Esophagus (tissue), 2 donors: ENCODE data around the gene SERGEF. TPM values are rescaled to one million over a fixed set of nuclear protein-coding genes. Genes with fewer than 3 reads are reported as not detected.

Experiments
- H3K27ac ChIP-seq, 2 donors: one replicate each; pipeline ENCODE4 v1.5.1; 2013; ENCODE audit warnings: low read depth in 2 of 2, mild to moderate bottlenecking in 2 of 2, inconsistent platforms in 1 of 2, low read length in 1 of 2, moderate library complexity in 1 of 2
- H3K27me3 ChIP-seq, 2 donors: one replicate each; pipeline ENCODE4 v1.6.1; 2013; ENCODE audit warnings: low read length in 2 of 2, control low read depth in 1 of 2, mild to moderate bottlenecking in 1 of 2; ENCODE audit not compliant: insufficient read depth in 2 of 2, control insufficient read depth in 1 of 2
- H3K36me3 ChIP-seq, 2 donors: one replicate each; pipeline ENCODE4 v1.6.1; 2013; ENCODE audit warnings: low read length in 1 of 2; ENCODE audit not compliant: control insufficient read depth in 2 of 2, insufficient read depth in 2 of 2
- H3K4me1 ChIP-seq, 2 donors: one replicate each; pipeline ENCODE4 v1.6.1; 2013; ENCODE audit warnings: low read length in 1 of 2; ENCODE audit not compliant: control insufficient read depth in 2 of 2, insufficient read depth in 2 of 2
- H3K4me3 ChIP-seq, 2 donors: one replicate each; pipeline ENCODE4 v1.5.1; 2013; ENCODE audit warnings: low read length in 2 of 2, mild to moderate bottlenecking in 2 of 2, low read depth in 1 of 2, moderate library complexity in 1 of 2
- H3K9me3 ChIP-seq, 2 donors: one replicate each; pipeline ENCODE4 v1.6.1; 2013; ENCODE audit warnings: mild to moderate bottlenecking in 2 of 2, low read depth in 1 of 2, low read length in 1 of 2, moderate library complexity in 1 of 2; ENCODE audit not compliant: control insufficient read depth in 2 of 2, insufficient read depth in 1 of 2
- WGBS, 2 donors: extraction: QIAGEN DNeasy Blood & Tissue Kit; methylation state at CpG; one replicate each; pipeline ENCODE4 v1.1.7; 2013; 5-methylcytosine and 5-hydroxymethylcytosine counted together
- polyA plus RNA-seq, 2 donors: library from polyadenylated mRNA; stranded (reverse); fragments of 200-250 nt; gene quantifications; one replicate each; pipeline ENCODE4 v1.2.3, GENCODE V29; 2013
- donor health status: healthy with polysubstance abuse.
- donor health status: Bipolar disorder and iron deficiency.

SERGEF gene
- polyA plus RNA-seq, 2 donors: 17.2 to 39.3 TPM

- Histone ChIP-seq H3K27me3 (no peaks in the 10 kb centered on the region), H3K4me3 (no peak overlapping the region), H3K27ac (no peak overlapping the region), H3K36me3 (no peaks in the 10 kb centered on the region), H3K4me1 (no peaks in the 10 kb centered on the region), H3K9me3 (no peaks in the 10 kb centered on the region)
- 53 to 63% methylated on average over 23 of the region's 23 CpGs for WGBS, 2 donors
Observed at GRCh38 chr11:17760102-17761029, 252.5 kb downstream of the SERGEF start.

GRCh38 chr11:17755891-17756290 is 257.0 kb downstream of the SERGEF start:
- H3K27me3 ChIP-seq: no peaks in the 10 kb centered on the region
- H3K4me3 ChIP-seq: no peak overlapping the region
- WGBS, 2 donors: 74 to 89% methylated on average over 2 to 3 of the region's 3 CpGs
- H3K4me1 ChIP-seq: no peaks in the 10 kb centered on the region
- no peak overlapping the region for H3K27ac ChIP-seq
- H3K9me3 ChIP-seq: no peaks in the 10 kb centered on the region
- no peaks in the 10 kb centered on the region for H3K36me3 ChIP-seq

DNA sequence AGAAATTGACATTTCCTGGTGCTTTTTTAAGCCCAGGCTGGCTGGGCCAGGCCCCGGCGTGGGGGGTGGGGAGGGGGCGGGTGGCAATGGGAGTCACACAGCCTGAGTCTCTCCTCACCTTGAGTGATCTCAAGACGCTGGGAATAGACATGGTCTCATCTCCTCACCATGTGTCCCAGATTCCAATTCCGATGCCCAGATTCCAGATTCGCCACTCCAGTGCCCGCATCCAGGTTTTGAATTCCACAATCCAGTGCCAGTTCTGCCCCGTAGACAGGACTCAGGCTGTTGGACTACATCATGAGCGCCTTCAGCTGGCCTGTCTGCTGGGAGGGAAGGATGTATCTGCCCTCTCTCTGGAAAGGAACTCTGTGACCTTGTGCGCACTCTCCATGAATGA is 259.2 kb downstream of the SERGEF start:
- no peaks in the 10 kb centered on the region for H3K4me1 ChIP-seq
- no peaks in the 10 kb centered on the region for H3K9me3 ChIP-seq
- H3K27ac ChIP-seq: no peak overlapping the region
- 83 to 84% methylated on average over 10 of the region's 10 CpGs for WGBS, 2 donors
- no peaks in the 10 kb centered on the region for H3K27me3 ChIP-seq
- no peaks in the 10 kb centered on the region for H3K36me3 ChIP-seq
- no peak overlapping the region for H3K4me3 ChIP-seq

GRCh38 chr11:17753153-17753552 is 259.7 kb downstream of the SERGEF start:
- WGBS, 2 donors: 73 to 81% methylated on average over 5 of the region's 5 CpGs
- Histone ChIP-seq H3K4me3 (no peak overlapping the region), H3K36me3 (no peaks in the 10 kb centered on the region), H3K27me3 (no peaks in the 10 kb centered on the region), H3K27ac (no peak overlapping the region), H3K9me3 (no peaks in the 10 kb centered on the region), H3K4me1 (no peaks in the 10 kb centered on the region)

- no peaks in the 10 kb centered on the region for H3K36me3 ChIP-seq
- no peak overlapping the region for H3K27ac ChIP-seq
- no peaks in the 10 kb centered on the region for H3K27me3 ChIP-seq
- no peak overlapping the region for H3K4me3 ChIP-seq
- H3K9me3 ChIP-seq: no peaks in the 10 kb centered on the region
- WGBS, 2 donors: 59 to 73% methylated on average over 7 of the region's 7 CpGs
- no peaks in the 10 kb centered on the region for H3K4me1 ChIP-seq
Observed at GRCh38 chr11:17752144-17752543, 260.7 kb downstream of the SERGEF start.

DNA sequence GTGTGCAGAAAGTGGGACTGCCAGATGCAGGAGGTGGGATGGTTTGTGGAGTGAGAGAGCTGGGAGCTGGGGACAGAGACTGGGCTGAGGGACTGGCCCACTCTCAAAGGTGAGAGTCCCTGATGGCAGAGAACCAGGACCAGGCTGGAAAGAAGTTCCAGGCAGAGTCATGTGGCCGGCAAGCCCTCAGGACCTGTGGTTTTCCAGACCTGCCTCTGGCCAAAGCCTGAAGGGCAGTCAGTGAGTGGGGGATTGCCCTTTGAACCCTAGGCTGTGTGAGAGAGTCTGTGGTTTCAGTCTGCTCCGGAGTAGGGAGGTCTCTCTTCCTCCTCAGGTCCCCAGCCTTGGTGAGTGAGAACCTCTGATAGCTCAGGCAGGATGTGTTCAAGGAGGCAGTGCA is 261.3 kb downstream of the SERGEF start:
- Histone ChIP-seq H3K36me3 (no peaks in the 10 kb centered on the region), H3K4me3 (no peak overlapping the region), H3K27ac (no peak overlapping the region), H3K4me1 (no peaks in the 10 kb centered on the region), H3K27me3 (no peaks in the 10 kb centered on the region), H3K9me3 (no peaks in the 10 kb centered on the region)
- 62 to 69% methylated on average over 2 of the region's 2 CpGs for WGBS, 2 donors

DNA sequence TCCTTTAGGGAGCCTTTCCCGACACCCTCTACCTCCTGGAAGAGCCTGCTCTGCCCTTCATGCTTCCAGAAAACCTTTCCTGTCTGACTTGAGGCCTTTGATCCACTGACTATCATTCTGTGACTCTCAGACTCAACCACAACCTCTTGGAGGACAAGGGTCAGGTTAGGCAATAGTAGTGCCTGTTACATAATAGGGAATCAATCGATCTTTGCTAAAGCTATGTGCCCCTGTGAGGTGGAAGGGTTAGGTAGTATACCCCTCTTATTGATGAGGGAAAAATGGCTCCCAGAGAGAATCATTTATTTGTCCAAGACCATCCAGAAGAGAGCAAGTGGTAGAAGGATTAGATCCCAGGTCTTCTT is 262.1 kb downstream of the SERGEF start:
- Histone ChIP-seq H3K9me3 (no peaks in the 10 kb centered on the region), H3K27ac (no peak overlapping the region), H3K4me3 (no peak overlapping the region), H3K4me1 (no peaks in the 10 kb centered on the region), H3K27me3 (no peaks in the 10 kb centered on the region), H3K36me3 (no peaks in the 10 kb centered on the region)
- 62 to 76% methylated on average over 2 of the region's 2 CpGs for WGBS, 2 donors

DNA sequence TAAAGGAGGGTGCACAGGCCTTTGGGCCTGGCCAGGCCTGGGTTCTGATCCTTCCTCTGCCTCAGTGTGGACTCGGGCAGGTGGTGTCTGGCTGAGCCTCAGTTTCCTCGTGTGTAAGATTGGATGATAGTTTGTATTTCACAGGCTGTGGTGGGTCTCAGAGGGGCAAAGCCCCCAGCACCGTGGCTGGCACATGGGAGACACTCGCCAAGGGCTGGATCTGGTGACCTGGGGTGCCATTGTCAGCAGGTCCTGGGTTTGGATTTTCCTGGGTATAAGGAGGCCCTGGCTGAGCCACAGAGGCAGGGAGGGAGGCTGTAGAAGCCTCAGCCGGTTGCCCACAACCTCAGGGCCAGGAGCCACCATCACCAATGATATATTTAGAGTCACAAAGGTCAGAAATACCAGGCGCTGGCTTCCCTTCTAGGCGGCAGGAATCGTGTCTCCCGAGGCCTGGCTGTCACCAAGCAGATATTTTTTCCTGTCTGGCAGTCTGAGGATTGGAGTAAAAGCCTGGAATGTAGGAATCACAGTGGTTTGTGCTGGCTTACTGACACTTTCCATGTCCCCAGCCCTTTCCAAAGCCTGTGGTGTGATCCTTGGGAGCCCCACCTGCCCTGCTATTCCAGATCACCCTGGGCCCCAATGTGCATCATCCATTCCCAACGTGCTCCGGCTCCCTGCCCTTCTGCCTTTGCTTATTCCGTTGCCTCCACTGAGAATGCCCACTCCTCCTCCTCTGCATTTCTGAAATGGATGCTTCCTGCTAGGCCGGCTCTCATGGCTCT is 262.6 kb downstream of the SERGEF start:
- no peak overlapping the region for H3K4me3 ChIP-seq
- no peaks in the 10 kb centered on the region for H3K36me3 ChIP-seq
- no peak overlapping the region for H3K27ac ChIP-seq
- H3K4me1 ChIP-seq: no peaks in the 10 kb centered on the region
- H3K9me3 ChIP-seq: no peaks in the 10 kb centered on the region
- WGBS, 2 donors: 62 to 69% methylated on average over 13 of the region's 13 CpGs
- no peaks in the 10 kb centered on the region for H3K27me3 ChIP-seq

DNA sequence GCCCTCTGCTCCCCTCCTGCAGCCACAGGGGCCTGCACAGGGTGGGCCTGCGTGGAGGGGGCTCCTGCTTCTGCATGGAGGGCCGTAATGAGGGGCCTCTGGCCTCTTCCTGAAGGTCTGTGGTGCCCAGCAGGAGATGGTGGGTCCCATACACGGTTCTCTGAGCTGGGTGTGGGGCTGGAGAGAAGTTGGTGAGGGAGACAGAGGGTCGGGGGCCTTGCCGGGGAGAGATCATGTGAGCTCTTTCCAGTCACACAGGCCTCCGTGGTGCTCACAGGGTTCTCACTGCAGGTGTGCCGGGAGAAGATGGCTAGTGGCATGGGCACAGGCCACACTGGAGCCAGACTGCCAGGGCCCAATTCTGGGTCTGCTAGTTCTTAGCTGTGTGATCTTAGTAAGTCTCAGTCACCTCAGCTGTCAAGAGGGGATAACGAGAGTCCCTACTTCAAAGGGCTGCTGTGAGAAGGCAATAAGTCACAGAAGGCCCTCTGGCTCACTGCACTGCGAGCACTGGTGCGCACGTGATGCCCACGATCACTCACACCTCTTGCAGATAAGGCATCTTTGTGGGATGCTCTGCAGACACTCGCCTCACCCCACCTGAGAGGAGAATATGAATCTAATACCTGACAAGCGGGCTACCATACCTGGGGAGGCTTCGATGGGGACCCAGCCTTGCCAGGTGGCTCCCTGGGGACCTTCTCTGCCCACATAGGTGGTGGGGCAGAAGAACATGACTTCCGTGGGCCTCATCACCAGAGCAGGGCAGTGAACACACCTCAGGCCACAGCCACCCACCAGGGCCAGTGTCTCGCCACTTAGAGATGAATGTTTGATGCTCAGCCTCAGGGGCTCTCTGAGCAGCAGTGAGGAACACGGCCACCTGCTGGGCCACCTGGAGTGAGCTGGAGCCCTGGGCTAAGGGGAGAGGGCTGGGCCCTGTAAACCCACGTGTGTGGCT is 263.8 kb downstream of the SERGEF start:
- WGBS, 2 donors: 78 to 79% methylated on average over 19 of the region's 19 CpGs
- Histone ChIP-seq H3K27me3 (no peaks in the 10 kb centered on the region), H3K27ac (no peak overlapping the region), H3K4me1 (peaks cover 0 to 2% of the 10 kb centered on the region in 2 donors), H3K4me3 (no peak overlapping the region), H3K9me3 (no peaks in the 10 kb centered on the region), H3K36me3 (no peaks in the 10 kb centered on the region)
